Naive thymus-derived CD8-positive, alpha-beta T cell (primary cell): ENCODE results near the gene PNMA6F. TPM values are rescaled to one million over a fixed set of nuclear protein-coding genes. Genes with fewer than 3 reads are reported as not detected.

Experiments used
- ATAC-seq, 2 donors: fragments of 150-1000 bp; cut with Tn5 transposase in 1 of 2; sonication (Bioruptor Pico), chemical (Tn5 transposase) in 1 of 2; 1 replicate in 1 of 2; 2 replicates in 1 of 2; pipeline ENCODE4 v1.10.0; 2021; ENCODE audit warnings: mild to moderate bottlenecking in 2 of 2, moderate library complexity in 2 of 2
- POLR2A ChIA-PET: fragments of 350-600 bp; sonication (Branson Sonifier 250); formaldehyde crosslinking; loops from one replicate; lab custom pipeline; 2021; ENCODE audit warnings: antibody characterized with exemption; lab: Charles Lee
- DNase-seq, 10 donors: peaks; one replicate each; pipeline versions ENCODE4 v3.0.0 to v3.0.0-alpha.2; 2020 to 2022
- H3K27ac Mint-ChIP-seq, 10 donors: one replicate each; pipeline ENCODE4 v1.8.0; 2020 to 2022; ENCODE audit warnings: mild to moderate bottlenecking in 10 of 10, mixed read lengths in 10 of 10, moderate library complexity in 4 of 10, inconsistent platforms in 1 of 10
- H3K27me3 Mint-ChIP-seq, 5 donors: one replicate each; pipeline ENCODE4 v1.8.0; 2021 to 2022; ENCODE audit warnings: mixed read lengths in 5 of 5
- H3K36me3 Mint-ChIP-seq, 3 donors: one replicate each; pipeline ENCODE4 v1.8.0; 2020 to 2022; ENCODE audit warnings: mixed read lengths in 3 of 3, mild to moderate bottlenecking in 2 of 3, inconsistent platforms in 1 of 3
- H3K4me1 Mint-ChIP-seq, 4 donors: one replicate each; pipeline ENCODE4 v1.8.0; 2021 to 2022; ENCODE audit warnings: mixed read lengths in 4 of 4
- H3K4me3 Mint-ChIP-seq, 10 donors: one replicate each; pipeline ENCODE4 v1.8.0; 2020 to 2022; ENCODE audit warnings: mild to moderate bottlenecking in 10 of 10, mixed read lengths in 10 of 10, moderate library complexity in 6 of 10, inconsistent platforms in 1 of 10
- H3K9me3 Mint-ChIP-seq, 9 donors: one replicate each; pipeline ENCODE4 v1.8.0; 2020 to 2022; ENCODE audit warnings: mixed read lengths in 9 of 9, mild to moderate bottlenecking in 3 of 9, inconsistent platforms in 1 of 9, moderate library complexity in 1 of 9
- polyA plus RNA-seq, 3 donors: library from polyadenylated mRNA; unstranded; fragments of 300-500 nt; fragmentation: Illumina TruSeq; gene quantifications; one replicate each; pipeline ENCODE4 v1.2.3, GENCODE V29; 2021
- total RNA-seq, 8 experiments: library from RNA in 2 of 8; stranded (reverse) in 2 of 8; gene quantifications; one replicate each; pipeline ENCODE4 v1.2.3 and lab custom pipeline; 2021 to 2026

Gene PNMA6F
- total and polyA plus RNA-seq, 5 experiments from 2014 or later: not detected

GRCh38 chrX:153348421-153348820 is 26.9 kb upstream of the PNMA6F start:
- H3K27ac Mint-ChIP-seq: no peak overlapping the region
- DNase-seq (no peak), ATAC-seq (no peak)
- H3K9me3 Mint-ChIP-seq: no peaks in the 10 kb centered on the region
- H3K4me3 Mint-ChIP-seq: no peak overlapping the region
- H3K27me3 Mint-ChIP-seq: no peaks in the 10 kb centered on the region
- POLR2A ChIA-PET: no interaction called here
- H3K36me3 Mint-ChIP-seq: peaks cover 9 to 53% (median 20%) of the 10 kb centered on the region in 3 donors
- H3K4me1 Mint-ChIP-seq: peaks cover 11 to 30% (median 18%) of the 10 kb centered on the region in 4 donors

GRCh38 chrX:153347530-153347929 is 26.0 kb upstream of the PNMA6F start:
- no peak overlapping the region for H3K27ac Mint-ChIP-seq
- no peaks in the 10 kb centered on the region for H3K27me3 Mint-ChIP-seq
- ATAC-seq: no peak
- peaks cover 16 to 39% (median 27%) of the 10 kb centered on the region in 4 donors for H3K4me1 Mint-ChIP-seq
- peaks cover 9 to 53% (median 21%) of the 10 kb centered on the region in 3 donors for H3K36me3 Mint-ChIP-seq
- no peak for DNase-seq
- no peak overlapping the region for H3K4me3 Mint-ChIP-seq
- no peaks in the 10 kb centered on the region for H3K9me3 Mint-ChIP-seq
- POLR2A ChIA-PET: no interaction called here

- H3K27me3 Mint-ChIP-seq: no peaks in the 10 kb centered on the region
- peak overlapping the region; percentile 40 to 83 (median 60) for H3K4me3 Mint-ChIP-seq
Observed at GRCh38 chrX:153343674-153344073, 22.1 kb upstream of the PNMA6F start.

GRCh38 chrX:153342762-153343558 is 21.4 kb upstream of the PNMA6F start:
- peaks cover 0 to 14% (median 1%) of the 10 kb centered on the region in 9 donors for H3K9me3 Mint-ChIP-seq
- POLR2A ChIA-PET: interaction anchor here (2.1 kb wide), 1 partner anchor 9 kb away, joined by 7 read pairs; the partner anchor contains the start of gene ZNF275
- H3K4me3 Mint-ChIP-seq: peak overlapping the region; percentile 40 to 83 (median 60)
- DNase-seq: peak in 2 of 10 donors; percentile 26 to 33
- H3K36me3 Mint-ChIP-seq: peaks cover 7 to 65% (median 40%) of the 10 kb centered on the region in 3 donors
- peaks cover 26 to 66% (median 56%) of the 10 kb centered on the region in 4 donors for H3K4me1 Mint-ChIP-seq
- H3K27ac Mint-ChIP-seq: peak overlapping the region; percentile 70 to 95 (median 88)
- ATAC-seq: peak; percentile 42 to 67
- H3K27me3 Mint-ChIP-seq: no peaks in the 10 kb centered on the region

More at GRCh38 chrX:153343674-153344073, 22.1 kb upstream of the PNMA6F start:
- ATAC-seq (peak in 1 of 2 donors; percentile 29), DNase-seq (no peak)
- POLR2A ChIA-PET: interaction anchor here (2.1 kb wide), 1 partner anchor 10 kb away, joined by 7 read pairs; the partner anchor contains the start of gene ZNF275
- peaks cover 23 to 59% (median 49%) of the 10 kb centered on the region in 4 donors for H3K4me1 Mint-ChIP-seq
- H3K9me3 Mint-ChIP-seq: peaks cover 0 to 14% (median 1%) of the 10 kb centered on the region in 9 donors
- H3K27ac Mint-ChIP-seq: peak overlapping the region; percentile 70 to 95 (median 88)
- H3K36me3 Mint-ChIP-seq: peaks cover 11 to 65% (median 43%) of the 10 kb centered on the region in 3 donors

DNA sequence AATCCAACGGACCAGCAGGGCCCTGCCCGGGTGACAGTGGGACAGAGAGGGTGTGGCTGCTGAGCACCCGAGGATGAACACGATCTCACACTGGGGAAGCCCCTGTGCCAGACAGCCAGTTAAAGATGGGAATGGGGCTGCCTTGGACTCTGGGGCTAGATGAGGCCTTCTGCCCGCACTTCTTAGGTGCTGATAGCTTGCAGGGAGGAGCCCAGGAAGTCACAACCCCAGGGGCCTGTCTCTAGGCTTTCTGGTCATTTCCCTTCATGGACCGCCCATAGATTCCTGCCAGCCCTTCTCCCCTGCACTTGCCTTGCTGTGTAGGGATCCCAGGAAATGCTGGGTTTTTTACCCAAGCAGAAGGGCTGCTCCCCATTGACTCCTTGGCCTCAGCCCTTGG is 18.5 kb upstream of the PNMA6F start:
- H3K4me3 Mint-ChIP-seq: no peak overlapping the region
- ATAC-seq: no peak
- no peaks in the 10 kb centered on the region for H3K27me3 Mint-ChIP-seq
- POLR2A ChIA-PET: no interaction called here
- peaks cover 7 to 49% (median 32%) of the 10 kb centered on the region in 3 donors for H3K36me3 Mint-ChIP-seq
- no peak for DNase-seq
- H3K4me1 Mint-ChIP-seq: peaks cover 30 to 89% (median 83%) of the 10 kb centered on the region in 4 donors
- peak overlapping the region in 1 of 10 donors; percentile 22 for H3K27ac Mint-ChIP-seq
- peaks cover 0 to 14% (median 1%) of the 10 kb centered on the region in 9 donors for H3K9me3 Mint-ChIP-seq

DNA sequence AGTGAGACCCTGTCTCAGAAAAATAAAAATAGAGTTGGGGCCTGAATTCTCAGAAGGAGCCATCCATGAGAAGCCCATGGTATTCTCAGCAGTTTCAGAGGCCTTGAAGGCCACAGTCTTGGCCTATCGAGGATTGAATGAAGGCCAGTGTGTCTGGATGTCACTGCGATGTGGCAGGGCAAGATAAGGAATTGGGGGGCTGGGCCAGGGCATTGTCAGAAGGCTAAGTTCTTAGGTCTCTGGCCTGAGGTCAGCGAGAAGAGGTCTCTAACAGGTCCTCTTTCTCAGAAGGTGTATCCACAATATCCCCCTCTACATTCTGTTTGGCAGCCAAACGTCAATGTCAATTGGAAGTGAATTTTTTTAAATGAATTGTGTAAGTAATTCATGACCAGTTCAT is 18.1 kb upstream of the PNMA6F start:
- Mint-ChIP-seq H3K27ac (peak overlapping the region in 1 of 10 donors; percentile 67), H3K36me3 (peaks cover 7 to 46% (median 28%) of the 10 kb centered on the region in 3 donors), H3K4me3 (peak overlapping the region in 1 of 10 donors; percentile 11), H3K9me3 (peaks cover 0 to 14% (median 1%) of the 10 kb centered on the region in 9 donors), H3K4me1 (peaks cover 30 to 88% (median 81%) of the 10 kb centered on the region in 4 donors), H3K27me3 (no peaks in the 10 kb centered on the region)
- POLR2A ChIA-PET: no interaction called here
- DNase-seq (no peak), ATAC-seq (no peak)

GRCh38 chrX:153338836-153339235 is 17.3 kb upstream of the PNMA6F start:
- DNase-seq (no peak), ATAC-seq (no peak)
- POLR2A ChIA-PET: no interaction called here
- peaks cover 0 to 14% (median 1%) of the 10 kb centered on the region in 9 donors for H3K9me3 Mint-ChIP-seq
- peaks cover 7 to 39% (median 26%) of the 10 kb centered on the region in 3 donors for H3K36me3 Mint-ChIP-seq
- H3K27me3 Mint-ChIP-seq: no peaks in the 10 kb centered on the region
- H3K4me1 Mint-ChIP-seq: peaks cover 29 to 81% (median 74%) of the 10 kb centered on the region in 4 donors
- H3K27ac Mint-ChIP-seq: peak overlapping the region in 6 of 10 donors; percentile 31 to 74 (median 60)
- peak overlapping the region in 8 of 10 donors; percentile 11 to 79 (median 43) for H3K4me3 Mint-ChIP-seq

GRCh38 chrX:153336988-153337387 is 15.4 kb upstream of the PNMA6F start:
- Mint-ChIP-seq H3K9me3 (peaks cover 0 to 14% (median 1%) of the 10 kb centered on the region in 9 donors), H3K27me3 (no peaks in the 10 kb centered on the region), H3K4me3 (peak overlapping the region in 7 of 10 donors; percentile 23 to 93 (median 55)), H3K4me1 (peaks cover 21 to 68% (median 58%) of the 10 kb centered on the region in 4 donors), H3K36me3 (peaks cover 7 to 33% (median 21%) of the 10 kb centered on the region in 3 donors), H3K27ac (peak overlapping the region in 4 of 10 donors; percentile 49 to 91 (median 81))
- no peak for DNase-seq
- ATAC-seq: no peak
- POLR2A ChIA-PET: no interaction called here

- ATAC-seq: no peak
- no peak for DNase-seq
- peaks cover 0 to 26% (median 14%) of the 10 kb centered on the region in 3 donors for H3K36me3 Mint-ChIP-seq
- H3K27me3 Mint-ChIP-seq: no peaks in the 10 kb centered on the region
- H3K4me1 Mint-ChIP-seq: peaks cover 18 to 61% (median 55%) of the 10 kb centered on the region in 4 donors
- H3K4me3 Mint-ChIP-seq: peak overlapping the region; percentile 77 to 93 (median 82)
- peak overlapping the region; percentile 33 to 92 (median 85) for H3K27ac Mint-ChIP-seq
- peaks cover 0 to 7% (median 0%) of the 10 kb centered on the region in 9 donors for H3K9me3 Mint-ChIP-seq
- POLR2A ChIA-PET: no interaction called here
Observed at GRCh38 chrX:153336121-153336894, 14.7 kb upstream of the PNMA6F start.

- Mint-ChIP-seq H3K4me3 (peak overlapping the region; percentile 77 to 93 (median 82)), H3K27me3 (no peaks in the 10 kb centered on the region), H3K36me3 (peaks cover 0 to 16% (median 5%) of the 10 kb centered on the region in 3 donors), H3K9me3 (no peaks in the 10 kb centered on the region), H3K4me1 (peaks cover 15 to 49% (median 46%) of the 10 kb centered on the region in 4 donors), H3K27ac (peak overlapping the region; percentile 27 to 95 (median 86))
- DNase-seq (no peak), ATAC-seq (no peak)
- POLR2A ChIA-PET: interaction anchor here (1.2 to 2.2 kb wide), 2 partner anchors 8 to 10 kb away, joined by 4 to 7 read pairs; no protein-coding TSS in a partner anchor
Observed at GRCh38 chrX:153334654-153335295, 13.2 kb upstream of the PNMA6F start.

- peak; percentile 96 to 97 for ATAC-seq
- Mint-ChIP-seq H3K27me3 (no peaks in the 10 kb centered on the region), H3K27ac (peak within 1 kb of the TSS; percentile 68 to 95 (median 88)), H3K4me1 (peaks cover 13 to 45% (median 42%) of the 10 kb centered on the region in 4 donors), H3K9me3 (no peaks in the 10 kb centered on the region), H3K4me3 (peak within 1 kb of the TSS; percentile 79 to 93 (median 87)), H3K36me3 (peaks cover 0 to 14% (median under 1%) of the 10 kb centered on the region in 3 donors)
- DNase-seq: peak; percentile 69 to 86 (median 80)
- POLR2A ChIA-PET: interaction anchor here (0.7 to 2.2 kb wide), 4 partner anchors 9 to 265 kb away, joined by 3 to 7 read pairs (median 4); partner anchors contain the start of gene CCNQ
Observed at GRCh38 chrX:153333821-153334653, 12.5 kb upstream of the PNMA6F start, which contains the start of gene ZNF275. TSS of gene ZNF275 (plus strand) at chrX:153334153. CDS start at chrX:153336680, 2,527 bp downstream.
